HCT116 (cell line): ENCODE results near the gene NSG1. TPM values are rescaled to one million over a fixed set of nuclear protein-coding genes. Genes with fewer than 3 reads are reported as not detected.

Experiments
- ATAC-seq: fragments of 200-7000 bp; cut with Tn5 transposase; 2 replicates; pipeline ENCODE4 v1.9.1; 2020; ENCODE audit warnings: mild to moderate bottlenecking, moderate library complexity
- BruUV-seq: library from RNA; stranded (reverse); fragments of 400-500 nt; replicated peaks from 2 replicates; lab custom pipeline; 2021; lab: Mats Ljungman, UMichigan
- CTCF ChIA-PET: fragments of 300-600 bp; sonication (Branson Sonifier 250); formaldehyde crosslinking; loops from one replicate; lab custom pipeline; 2021; ENCODE audit warnings: antibody characterized with exemption; lab: Charles Lee
- POLR2A ChIA-PET: fragments of 300-600, 350-600 bp; sonication (Branson Sonifier 250); formaldehyde crosslinking; loops from one replicate; lab custom pipeline; 2021; ENCODE audit warnings: antibody characterized with exemption; lab: Charles Lee
- RAD21 ChIA-PET, 2 experiments: fragments of 300-600 bp; sonication (Branson Sonifier 250); formaldehyde crosslinking; loops; one replicate each; lab custom pipeline; 2023; ENCODE audit warnings: low total read pairs in 2 of 2; ENCODE audit not compliant: uncharacterized antibody in 2 of 2, unreplicated experiment in 2 of 2, low non-redundant PET in 1 of 2; lab: Charles Lee
- DNase-seq: peaks from one replicate; pipeline ENCODE4 v3.0.0-alpha.2; 2010; ENCODE audit warnings: low read depth, low spot score
- H2AFZ ChIP-seq: fragments of 200-600 bp; shearing (Covaris generic), sonication (generic); 2 replicates; pipeline ENCODE4 v1.6.1; 2017; ENCODE audit warnings: low read depth, mixed run types, mixed read lengths, antibody characterized with exemption, low read length; ENCODE audit not compliant: poor library complexity, severe bottlenecking
- H3K27ac ChIP-seq: 2 replicates; pipeline ENCODE4 v1.5.1; 2012; ENCODE audit warnings: low read depth, low read length
- H3K27me3 ChIP-seq: fragments of 200-600 bp; sonication (generic); 2 replicates; pipeline ENCODE4 v1.6.1; 2016; ENCODE audit warnings: mixed run types, low read length, mixed read lengths; ENCODE audit not compliant: insufficient read depth
- H3K36me3 ChIP-seq, 2 experiments: fragments of 200-500 bp in 1 of 2; fragments of 200-600 bp in 1 of 2; sonication (Bioruptor generic) in 1 of 2; sonication (generic) in 1 of 2; 2 replicates each; pipeline versions ENCODE4 v1.5.1 to v1.6.1; 2014 to 2016; ENCODE audit warnings: low read length in 2 of 2, inconsistent platforms in 1 of 2, mixed read lengths in 1 of 2, mixed run types in 1 of 2; ENCODE audit not compliant: insufficient read depth in 2 of 2, control insufficient read depth in 1 of 2
- H3K4me1 ChIP-seq, 2 experiments: fragments of 200-600 bp in 1 of 2; sonication (generic) in 1 of 2; 2 replicates each; pipeline versions ENCODE4 v1.5.1 to v1.6.1; 2012 to 2017; ENCODE audit warnings: low read length in 2 of 2, inconsistent platforms in 1 of 2, mild to moderate bottlenecking in 1 of 2, mixed read lengths in 1 of 2, mixed run types in 1 of 2, moderate library complexity in 1 of 2; ENCODE audit not compliant: insufficient read depth in 2 of 2, control insufficient read depth in 1 of 2
- H3K4me2 ChIP-seq: fragments of 200-600 bp; sonication (generic); 2 replicates; pipeline ENCODE4 v1.6.1; 2017; ENCODE audit warnings: mixed run types, low read length, mixed read lengths
- H3K4me3 ChIP-seq, 2 experiments: fragments of 200-600 bp in 1 of 2; sonication (generic) in 1 of 2; replicated peaks in 1 of 2; 2 replicates each; pipeline ENCODE4 v1.5.1; 2011 to 2016; ENCODE audit warnings: low read length in 2 of 2, control low read depth in 1 of 2, low read depth in 1 of 2, mild to moderate bottlenecking in 1 of 2, mixed read lengths in 1 of 2, mixed run types in 1 of 2
- H3K79me2 ChIP-seq: fragments of 200-600 bp; sonication (generic); 2 replicates; pipeline ENCODE4 v1.6.1; 2017; ENCODE audit warnings: mild to moderate bottlenecking, mixed run types, low read length, moderate library complexity, mixed read lengths; ENCODE audit not compliant: insufficient read depth
- H3K9ac ChIP-seq: fragments of 200-600 bp; sonication (generic); 2 replicates; pipeline ENCODE4 v1.6.1; 2016; ENCODE audit warnings: low read length, mixed read lengths
- H3K9me2 ChIP-seq: fragments of 200-600 bp; sonication (generic), shearing (Covaris generic); 2 replicates; pipeline ENCODE4 v1.6.1; 2017; ENCODE audit warnings: mixed run types, mild to moderate bottlenecking, moderate library complexity; ENCODE audit not compliant: insufficient read depth
- H3K9me3 ChIP-seq, 2 experiments: fragments of 200-500 bp in 1 of 2; fragments of 200-600 bp in 1 of 2; sonication (Bioruptor generic) in 1 of 2; sonication (generic) in 1 of 2; 2 replicates each; pipeline ENCODE4 v1.6.1; 2014 to 2017; ENCODE audit warnings: low read length in 2 of 2, mixed read lengths in 2 of 2, inconsistent platforms in 1 of 2, low read depth in 1 of 2, mild to moderate bottlenecking in 1 of 2, mixed run types in 1 of 2, moderate library complexity in 1 of 2; ENCODE audit not compliant: control insufficient read depth in 1 of 2, insufficient read depth in 1 of 2
- H4K20me1 ChIP-seq: fragments of 200-600 bp; sonication (generic), shearing (Covaris generic); 2 replicates; pipeline ENCODE4 v1.6.1; 2017; ENCODE audit warnings: mixed run types, mild to moderate bottlenecking, moderate library complexity; ENCODE audit not compliant: insufficient read depth
- ELF1 ChIP-seq: IDR thresholded peaks from 2 replicates; pipeline ENCODE4 v1.6.1; 2012; ENCODE audit warnings: low read depth, borderline replicate concordance
- EZH2phosphoT487 ChIP-seq: fragments of 200-600 bp; IDR thresholded peaks from 2 replicates; pipeline ENCODE4 v1.6.1; 2018; ENCODE audit warnings: antibody characterized with exemption, borderline replicate concordance
- POLR2AphosphoS5 ChIP-seq: IDR thresholded peaks from 2 replicates; pipeline ENCODE4 v1.6.1; 2011; ENCODE audit warnings: mild to moderate bottlenecking, low read depth, low read length, moderate library complexity
- RAD21 ChIP-seq: IDR thresholded peaks from 2 replicates; pipeline ENCODE4 v1.6.1; 2012; ENCODE audit warnings: low read depth, mild to moderate bottlenecking
- SP1 ChIP-seq: IDR thresholded peaks from 2 replicates; pipeline ENCODE4 v1.6.1; 2012; ENCODE audit warnings: low read depth
- TCF7L2 ChIP-seq: IDR thresholded peaks from 2 replicates; pipeline ENCODE4 v1.7.0; 2011; ENCODE audit warnings: borderline replicate concordance, inconsistent platforms; ENCODE audit not compliant: insufficient read depth, insufficient read length; ENCODE audit errors: extremely low read depth
- YY1 ChIP-seq: IDR thresholded peaks from 2 replicates; pipeline ENCODE4 v1.6.1; 2011; ENCODE audit warnings: low read length, low read depth, moderate library complexity, mild to moderate bottlenecking; ENCODE audit not compliant: insufficient replicate concordance; ENCODE audit errors: extremely low read depth
- intact Hi-C: fragments of 100-400 bp; cut with micrococcal nuclease; formaldehyde crosslinking; loops from 2 replicates; pipeline ENCODE4 v1.10.0; 2022
- total RNA-seq: library from RNA; stranded (reverse); gene quantifications from one replicate; pipeline ENCODE4 v1.2.1, GENCODE V29; 2021; ENCODE audit not compliant: unreplicated experiment
- TF ChIP-seq, protein P1 (sequence below): IDR thresholded peaks from 2 replicates; pipeline ENCODE4 v1.6.1; 2011; ENCODE audit warnings: mild to moderate bottlenecking, low read length, moderate library complexity; ENCODE audit not compliant: insufficient replicate concordance; ENCODE audit errors: extremely low read depth
- TF ChIP-seq, protein P2 (sequence below): IDR thresholded peaks from 2 replicates; pipeline ENCODE4 v1.6.1; 2012

The NSG1 gene
- total RNA-seq, 1 experiment from 2014 or later: 0.12 TPM

DNA sequence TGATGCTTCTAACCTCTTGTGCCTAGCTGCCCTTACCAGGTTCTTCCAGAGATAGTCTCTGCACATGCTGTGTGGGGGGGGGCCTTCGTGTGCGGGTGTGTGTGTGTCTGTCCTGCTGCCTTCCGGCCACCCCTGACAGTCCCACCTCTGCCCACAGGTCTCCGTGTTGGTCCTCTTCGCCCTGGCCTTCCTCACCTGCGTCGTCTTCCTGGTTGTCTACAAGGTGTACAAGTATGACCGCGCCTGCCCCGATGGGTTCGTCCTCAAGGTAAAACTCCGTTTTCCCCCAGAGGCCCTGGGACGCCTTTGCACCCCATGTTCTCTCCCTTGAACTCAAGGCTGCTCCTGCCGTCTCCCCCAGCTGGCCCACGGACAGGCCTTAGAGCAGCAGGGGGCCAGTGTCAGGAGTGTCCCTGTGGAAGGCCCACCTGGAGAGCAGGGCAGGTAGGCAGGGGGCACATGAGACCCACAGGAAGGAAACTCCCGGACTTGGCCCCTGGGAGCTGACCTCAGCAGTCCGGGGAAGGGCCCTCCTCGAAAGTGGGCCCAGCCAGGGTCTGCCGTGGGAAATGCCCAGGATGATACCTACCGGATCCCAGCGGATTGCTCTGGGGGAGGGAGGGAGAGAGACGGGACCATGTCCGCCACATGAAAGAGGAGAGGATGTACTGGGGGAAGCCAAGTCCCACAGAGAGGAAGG is 22.7 kb downstream of the NSG1 start:
- Histone ChIP-seq H4K20me1 (no peaks in the 10 kb centered on the region), H3K9me2 (no peaks in the 10 kb centered on the region), H3K27me3 (no peaks in the 10 kb centered on the region), H3K9ac (no peak overlapping the region), H3K36me3 (no peaks in the 10 kb centered on the region), H2AFZ (no peak overlapping the region), H3K9me3 (no peaks in the 10 kb centered on the region), H3K4me1 (peaks cover 11 to 14% of the 10 kb centered on the region in 2 experiments), H3K27ac (no peak overlapping the region), H3K4me3 (no peak overlapping the region), H3K79me2 (no peaks in the 10 kb centered on the region), H3K4me2 (no peak overlapping the region; the same call in 1 of the 2 replicates)
- TF ChIP-seq RAD21 (no peak), POLR2AphosphoS5 (no peak), EZH2phosphoT487 (no peak), SP1 (no peak), YY1 (no peak), ELF1 (no peak), TCF7L2 (no peak)
- TF ChIP-seq, protein P1, sequence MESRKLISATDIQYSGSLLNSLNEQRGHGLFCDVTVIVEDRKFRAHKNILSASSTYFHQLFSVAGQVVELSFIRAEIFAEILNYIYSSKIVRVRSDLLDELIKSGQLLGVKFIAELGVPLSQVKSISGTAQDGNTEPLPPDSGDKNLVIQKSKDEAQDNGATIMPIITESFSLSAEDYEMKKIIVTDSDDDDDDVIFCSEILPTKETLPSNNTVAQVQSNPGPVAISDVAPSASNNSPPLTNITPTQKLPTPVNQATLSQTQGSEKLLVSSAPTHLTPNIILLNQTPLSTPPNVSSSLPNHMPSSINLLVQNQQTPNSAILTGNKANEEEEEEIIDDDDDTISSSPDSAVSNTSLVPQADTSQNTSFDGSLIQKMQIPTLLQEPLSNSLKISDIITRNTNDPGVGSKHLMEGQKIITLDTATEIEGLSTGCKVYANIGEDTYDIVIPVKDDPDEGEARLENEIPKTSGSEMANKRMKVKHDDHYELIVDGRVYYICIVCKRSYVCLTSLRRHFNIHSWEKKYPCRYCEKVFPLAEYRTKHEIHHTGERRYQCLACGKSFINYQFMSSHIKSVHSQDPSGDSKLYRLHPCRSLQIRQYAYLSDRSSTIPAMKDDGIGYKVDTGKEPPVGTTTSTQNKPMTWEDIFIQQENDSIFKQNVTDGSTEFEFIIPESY: no peak
- TF ChIP-seq, protein P2, sequence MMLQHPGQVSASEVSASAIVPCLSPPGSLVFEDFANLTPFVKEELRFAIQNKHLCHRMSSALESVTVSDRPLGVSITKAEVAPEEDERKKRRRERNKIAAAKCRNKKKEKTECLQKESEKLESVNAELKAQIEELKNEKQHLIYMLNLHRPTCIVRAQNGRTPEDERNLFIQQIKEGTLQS: no peak
- no peak for ATAC-seq
- RAD21 ChIA-PET: no interaction called here
- intact Hi-C loops: no loop called here
- POLR2A ChIA-PET: no interaction called here
- CTCF ChIA-PET: no interaction called here
- no TSS peak for BruUV-seq
- no peak for DNase-seq
